Subcutaneous adipose tissue (tissue), 4 donors: ENCODE measurements around the gene DEPP1. TPM values are rescaled to one million over a fixed set of nuclear protein-coding genes. Genes with fewer than 3 reads are reported as not detected.

ENCODE experiments used
- CTCF ChIP-seq: fragments of 450-650 bp; IDR thresholded peaks from one replicate; pipeline ENCODE4 v1.5.1; 2016; ENCODE audit warnings: low read depth, mild to moderate bottlenecking, control low read depth, antibody characterized with exemption, moderate library complexity
- total RNA-seq, 4 donors: library from RNA; depleted of rRNA; stranded (reverse); fragments of >200 nt; gene quantifications; one replicate each; pipeline ENCODE4 v1.1.0, GENCODE V29; 2016

Gene DEPP1
- total RNA-seq, 4 donors from 2014 or later, result 248 to 566 (median 406) TPM

GRCh38 chr10:44995914-44996669 lies 17.5 kb upstream of the DEPP1 start:
- TF ChIP-seq CTCF, result no peak

GRCh38 chr10:44995581-44995913 lies 16.9 kb upstream of the DEPP1 start:
- no peak for TF ChIP-seq CTCF

GRCh38 chr10:44994752-44995530 lies 16.3 kb upstream of the DEPP1 start:
- no peak for TF ChIP-seq CTCF

GRCh38 chr10:44993922-44994751 lies 15.5 kb upstream of the DEPP1 start:
- no peak for TF ChIP-seq CTCF

GRCh38 chr10:44993226-44993921 lies 14.8 kb upstream of the DEPP1 start:
- TF ChIP-seq CTCF, result no peak

GRCh38 chr10:44992732-44993225 lies 14.2 kb upstream of the DEPP1 start:
- TF ChIP-seq CTCF, result no peak
